ENCODE data around the gene GZMA.

- TF ChIP-seq CTCF (IDR thresholded peaks at IDR 0.05) = no peak
- no peak for TF ChIP-seq POLR2AphosphoS5 (IDR thresholded peaks at IDR 0.05)
- no peak for TF ChIP-seq POLR2A (IDR thresholded peaks at IDR 0.05)
Observed at GRCh38 chr5:55149308-55149795, 46.9 kb downstream of the GZMA start.
